Thyroid gland (tissue), 4 donors: ENCODE results near the gene PCDH19. TPM values are rescaled to one million over a fixed set of nuclear protein-coding genes. Genes with fewer than 3 reads are reported as not detected.

ENCODE experiments used
- DNase-seq, 2 donors: peaks; one replicate each; pipeline ENCODE4 v3.0.0-alpha.2; 2019
- H3K27ac ChIP-seq, 3 donors: fragments of 200-600 bp; sonication (generic); 1 replicate in 2 of 3; 2 replicates in 1 of 3; pipeline ENCODE4 v1.5.1; 2016 to 2019; ENCODE audit warnings: mild to moderate bottlenecking in 1 of 3, moderate library complexity in 1 of 3
- H3K27me3 ChIP-seq: fragments of 200-600 bp; sonication (generic); one replicate; pipeline ENCODE4 v1.5.1; 2019
- H3K36me3 ChIP-seq, 2 donors: fragments of 200-600 bp; sonication (generic); one replicate each; pipeline ENCODE4 v1.5.1; 2016 to 2019
- H3K4me1 ChIP-seq, 2 donors: fragments of 200-600 bp; sonication (generic); one replicate each; pipeline ENCODE4 v1.5.1; 2017 to 2019
- H3K4me3 ChIP-seq, 3 donors: fragments of 200-600 bp; sonication (generic); replicated peaks in 1 of 3; 1 replicate in 2 of 3; 2 replicates in 1 of 3; pipeline ENCODE4 v1.5.1; 2016; ENCODE audit warnings: mild to moderate bottlenecking in 1 of 3
- H3K9me3 ChIP-seq: fragments of 200-600 bp; sonication (generic); one replicate; pipeline ENCODE4 v1.5.1; 2017
- CTCF ChIP-seq, 6 experiments: fragments of 200-600 bp in 3 of 6; fragments of 450-650 bp in 3 of 6; sonication (generic) in 3 of 6; IDR thresholded peaks; one replicate each; pipeline ENCODE4 v1.5.1; 2016 to 2019; ENCODE audit warnings: antibody characterized with exemption in 6 of 6, mild to moderate bottlenecking in 2 of 6, inconsistent platforms in 1 of 6, moderate library complexity in 1 of 6
- POLR2A ChIP-seq, 2 donors: fragments of 450-650 bp; IDR thresholded peaks; one replicate each; pipeline ENCODE4 v1.6.1; 2017; ENCODE audit warnings: antibody characterized with exemption in 2 of 2, mild to moderate bottlenecking in 2 of 2, moderate library complexity in 1 of 2
- WGBS, 2 donors: methylation state at CpG; one replicate each; pipeline ENCODE4 v1.1.5; 2017; 5-methylcytosine and 5-hydroxymethylcytosine counted together
- intact Hi-C: fragments of 100-400 bp; cut with DNase I; formaldehyde crosslinking; loops from one replicate; pipeline ENCODE4 v1.15.1; 2023
- total RNA-seq, 4 donors: library from RNA; depleted of rRNA; stranded (reverse); fragments of >200 nt; gene quantifications; one replicate each; pipeline ENCODE4 v1.2.3, GENCODE V29; 2016

The PCDH19 gene
- total RNA-seq, 4 donors from 2014 or later: 0.40 to 0.88 (median 0.52) TPM

GRCh38 chrX:100274916-100275315 lies 135.2 kb downstream of the PCDH19 start:
- H3K27ac ChIP-seq: no peak overlapping the region
- no peak overlapping the region for H3K4me3 ChIP-seq
- H3K36me3 ChIP-seq: no peaks in the 10 kb centered on the region
- H3K4me1 ChIP-seq: no peaks in the 10 kb centered on the region
- DNase-seq: no peak
- 66 to 69% methylated on average over 3 of the region's 3 CpGs for WGBS, 2 donors
- H3K9me3 ChIP-seq: no peaks in the 10 kb centered on the region
- intact Hi-C loops: no loop called here
- H3K27me3 ChIP-seq: no peaks in the 10 kb centered on the region
- TF ChIP-seq CTCF (IDR thresholded peaks at IDR 0.05) (no peak), POLR2A (IDR thresholded peaks at IDR 0.05) (no peak)

DNA sequence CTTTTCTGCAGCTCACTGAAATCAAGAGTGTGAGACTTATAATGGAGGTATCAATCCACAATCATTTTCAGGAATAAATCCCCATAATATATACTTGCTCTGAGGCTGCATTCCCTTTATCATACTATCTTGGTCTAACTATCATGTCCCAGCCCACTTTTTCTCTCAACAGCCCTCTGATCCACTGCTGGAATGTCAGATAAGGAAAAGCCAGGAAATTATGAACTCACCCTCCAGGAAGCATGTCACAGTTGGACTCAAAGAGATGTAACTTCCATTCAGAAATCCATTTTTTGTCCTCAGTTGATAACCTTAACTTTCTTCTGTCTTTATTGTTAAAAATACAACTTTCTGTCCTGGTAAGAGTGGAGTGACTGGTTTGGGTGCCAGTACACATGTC lies 144.9 kb downstream of the PCDH19 start:
- Histone ChIP-seq H3K4me3 (no peak overlapping the region), H3K27me3 (no peaks in the 10 kb centered on the region), H3K4me1 (no peaks in the 10 kb centered on the region), H3K36me3 (no peaks in the 10 kb centered on the region), H3K9me3 (no peaks in the 10 kb centered on the region), H3K27ac (no peak overlapping the region)
- intact Hi-C loops: no loop called here
- DNase-seq: no peak
- TF ChIP-seq POLR2A (IDR thresholded peaks at IDR 0.05) (no peak), CTCF (IDR thresholded peaks at IDR 0.05) (no peak)

- no peak for DNase-seq
- Histone ChIP-seq H3K36me3 (no peaks in the 10 kb centered on the region), H3K4me1 (no peaks in the 10 kb centered on the region), H3K4me3 (no peak overlapping the region), H3K9me3 (no peaks in the 10 kb centered on the region), H3K27ac (no peak overlapping the region), H3K27me3 (no peaks in the 10 kb centered on the region)
- no peak for TF ChIP-seq CTCF (IDR thresholded peaks at IDR 0.05)
- TF ChIP-seq POLR2A (IDR thresholded peaks at IDR 0.05): no peak
- intact Hi-C loops: no loop called here
- WGBS, 2 donors: 58 to 64% methylated on average over 2 of the region's 2 CpGs
Observed at GRCh38 chrX:100264200-100264599, 145.9 kb downstream of the PCDH19 start.

GRCh38 chrX:100263650-100264049 lies 146.4 kb downstream of the PCDH19 start:
- no peak for DNase-seq
- Histone ChIP-seq H3K27ac (no peak overlapping the region), H3K36me3 (no peaks in the 10 kb centered on the region), H3K9me3 (no peaks in the 10 kb centered on the region), H3K4me3 (no peak overlapping the region), H3K4me1 (no peaks in the 10 kb centered on the region), H3K27me3 (no peaks in the 10 kb centered on the region)
- 78 to 80% methylated on average over 3 of the region's 3 CpGs for WGBS, 2 donors
- intact Hi-C loops: no loop called here
- TF ChIP-seq POLR2A (IDR thresholded peaks at IDR 0.05): no peak
- no peak for TF ChIP-seq CTCF (IDR thresholded peaks at IDR 0.05)

- 90 to 95% methylated on average over 4 of the region's 4 CpGs for WGBS, 2 donors
Observed at GRCh38 chrX:100248885-100249493, 161.1 kb downstream of the PCDH19 start.

More at GRCh38 chrX:100248885-100249493, 161.1 kb downstream of the PCDH19 start:
- TF ChIP-seq POLR2A (IDR thresholded peaks at IDR 0.05): no peak
- no peak for TF ChIP-seq CTCF (IDR thresholded peaks at IDR 0.05)
- H3K4me1 ChIP-seq: no peaks in the 10 kb centered on the region
- no peak overlapping the region for H3K27ac ChIP-seq
- no peaks in the 10 kb centered on the region for H3K27me3 ChIP-seq
- H3K9me3 ChIP-seq: no peaks in the 10 kb centered on the region
- H3K4me3 ChIP-seq: no peak overlapping the region
- no peaks in the 10 kb centered on the region for H3K36me3 ChIP-seq
- DNase-seq: no peak
- intact Hi-C loops: no loop called here
